ENCODE measurements around the gene BCO2.

BCO2 gene

GRCh38 chr11:112237451-112237850 lies 62.1 kb downstream of the BCO2 start:
- H3K27me3 Mint-ChIP-seq: no peaks in the 10 kb centered on the region
- ATAC-seq: no peak
- H3K4me3 Mint-ChIP-seq: no peak overlapping the region
- H3K4me1 Mint-ChIP-seq: peaks cover 14% of the 10 kb centered on the region
- no peaks in the 10 kb centered on the region for H3K9me3 Mint-ChIP-seq
- peaks cover 53% of the 10 kb centered on the region for H3K36me3 Mint-ChIP-seq
- no peak overlapping the region for H3K27ac Mint-ChIP-seq

GRCh38 chr11:112238041-112238440 lies 62.7 kb downstream of the BCO2 start:
- H3K4me3 Mint-ChIP-seq: no peak overlapping the region
- no peak for ATAC-seq
- H3K4me1 Mint-ChIP-seq: peaks cover 14% of the 10 kb centered on the region
- no peaks in the 10 kb centered on the region for H3K9me3 Mint-ChIP-seq
- H3K27ac Mint-ChIP-seq: no peak overlapping the region
- H3K36me3 Mint-ChIP-seq: peaks cover 56% of the 10 kb centered on the region
- no peaks in the 10 kb centered on the region for H3K27me3 Mint-ChIP-seq

- no peaks in the 10 kb centered on the region for H3K27me3 Mint-ChIP-seq
- ATAC-seq: no peak
- peaks cover under 1% of the 10 kb centered on the region for H3K4me1 Mint-ChIP-seq
- H3K4me3 Mint-ChIP-seq: no peak overlapping the region
- H3K9me3 Mint-ChIP-seq: peaks cover 8% of the 10 kb centered on the region
- H3K27ac Mint-ChIP-seq: no peak overlapping the region
- peaks cover 55% of the 10 kb centered on the region for H3K36me3 Mint-ChIP-seq
Observed at GRCh38 chr11:112241486-112241885, 66.2 kb downstream of the BCO2 start.

GRCh38 chr11:112247201-112247600 lies 71.9 kb downstream of the BCO2 start:
- no peak for ATAC-seq
- no peak overlapping the region for H3K4me3 Mint-ChIP-seq

GRCh38 chr11:112248201-112248600 lies 72.9 kb downstream of the BCO2 start:
- no peak for ATAC-seq
- H3K4me3 Mint-ChIP-seq: no peak overlapping the region
- no peak overlapping the region for H3K27ac Mint-ChIP-seq
- H3K36me3 Mint-ChIP-seq: peaks cover 12% of the 10 kb centered on the region
- peaks cover 8% of the 10 kb centered on the region for H3K9me3 Mint-ChIP-seq
- H3K27me3 Mint-ChIP-seq: no peaks in the 10 kb centered on the region
- H3K4me1 Mint-ChIP-seq: no peaks in the 10 kb centered on the region

More at GRCh38 chr11:112247201-112247600, 71.9 kb downstream of the BCO2 start:
- peaks cover 8% of the 10 kb centered on the region for H3K9me3 Mint-ChIP-seq
- H3K27ac Mint-ChIP-seq: no peak overlapping the region
- H3K4me1 Mint-ChIP-seq: no peaks in the 10 kb centered on the region
- peaks cover 21% of the 10 kb centered on the region for H3K36me3 Mint-ChIP-seq
- H3K27me3 Mint-ChIP-seq: no peaks in the 10 kb centered on the region

GRCh38 chr11:112249871-112250610 lies 74.7 kb downstream of the BCO2 start:
- Mint-ChIP-seq H3K4me3 (no peak overlapping the region), H3K36me3 (no peaks in the 10 kb centered on the region), H3K27ac (no peak overlapping the region), H3K27me3 (no peaks in the 10 kb centered on the region), H3K4me1 (no peaks in the 10 kb centered on the region), H3K9me3 (peaks cover 3% of the 10 kb centered on the region)
- no peak for ATAC-seq

- H3K9me3 Mint-ChIP-seq: no peaks in the 10 kb centered on the region
- ATAC-seq: no peak
- H3K27ac Mint-ChIP-seq: no peak overlapping the region
- H3K27me3 Mint-ChIP-seq: no peaks in the 10 kb centered on the region
- H3K36me3 Mint-ChIP-seq: no peaks in the 10 kb centered on the region
- H3K4me3 Mint-ChIP-seq: no peak overlapping the region
- no peaks in the 10 kb centered on the region for H3K4me1 Mint-ChIP-seq
Observed at GRCh38 chr11:112253605-112254242, 78.4 kb downstream of the BCO2 start.

- Mint-ChIP-seq H3K4me3 (no peak overlapping the region), H3K27me3 (no peaks in the 10 kb centered on the region), H3K4me1 (no peaks in the 10 kb centered on the region), H3K36me3 (no peaks in the 10 kb centered on the region), H3K9me3 (no peaks in the 10 kb centered on the region), H3K27ac (no peak overlapping the region)
- no peak for ATAC-seq
Observed at GRCh38 chr11:112255067-112255720, 79.9 kb downstream of the BCO2 start.

GRCh38 chr11:112260490-112260889 lies 85.2 kb downstream of the BCO2 start, which contains the start of gene PLET1:
PLET1 (minus strand) TSS chr11:112260860; CDS start chr11:112260589, 271 bp downstream.
- Mint-ChIP-seq H3K4me3 (no peak within 1 kb of the TSS), H3K4me1 (no peaks in the 10 kb centered on the region), H3K27ac (no peak within 1 kb of the TSS), H3K36me3 (peaks cover 7% of the 10 kb centered on the region), H3K9me3 (no peaks in the 10 kb centered on the region), H3K27me3 (no peaks in the 10 kb centered on the region)
- no peak for ATAC-seq

- Mint-ChIP-seq H3K27me3 (no peaks in the 10 kb centered on the region), H3K36me3 (peaks cover 7% of the 10 kb centered on the region), H3K27ac (no peak overlapping the region), H3K4me1 (no peaks in the 10 kb centered on the region), H3K9me3 (no peaks in the 10 kb centered on the region), H3K4me3 (no peak overlapping the region)
- ATAC-seq: no peak
Observed at GRCh38 chr11:112265659-112266409, 90.5 kb downstream of the BCO2 start.

- Mint-ChIP-seq H3K36me3 (peaks cover 5% of the 10 kb centered on the region), H3K27me3 (no peaks in the 10 kb centered on the region), H3K27ac (no peak overlapping the region), H3K4me1 (peaks cover 4% of the 10 kb centered on the region), H3K4me3 (no peak overlapping the region), H3K9me3 (no peaks in the 10 kb centered on the region)
- no peak for ATAC-seq
Observed at GRCh38 chr11:112266410-112266778, 91.1 kb downstream of the BCO2 start.

GRCh38 chr11:112267188-112267591 lies 91.9 kb downstream of the BCO2 start:
- Mint-ChIP-seq H3K4me1 (peaks cover 6% of the 10 kb centered on the region), H3K9me3 (no peaks in the 10 kb centered on the region), H3K27me3 (no peaks in the 10 kb centered on the region), H3K27ac (no peak overlapping the region), H3K4me3 (no peak overlapping the region), H3K36me3 (peaks cover 5% of the 10 kb centered on the region)
- no peak for ATAC-seq

- H3K4me1 Mint-ChIP-seq: peaks cover 12% of the 10 kb centered on the region
- peaks cover 11% of the 10 kb centered on the region for H3K36me3 Mint-ChIP-seq
- H3K4me3 Mint-ChIP-seq: no peak overlapping the region
- no peaks in the 10 kb centered on the region for H3K9me3 Mint-ChIP-seq
- no peaks in the 10 kb centered on the region for H3K27me3 Mint-ChIP-seq
- no peak for ATAC-seq
- H3K27ac Mint-ChIP-seq: no peak overlapping the region
Observed at GRCh38 chr11:112268406-112268805, 93.1 kb downstream of the BCO2 start.

Measured in stimulated activated memory B cell treated with anti-CD40 and anti-IgM and Interleukin-4, amounts not matched to agents 10 μg/mL and 1 μg/mL and 100 μg/mL, for 72 hours (primary cell).